GM18520 (cell line): ENCODE results near the gene USP9X.
A peak's percentile ranks its signal among the peaks of the same experiment; 100 is the strongest.
"Not testable (repeated sequence)": the region's sequence is repeated elsewhere in the genome, so short reads cannot be mapped to it uniquely, and the experiment has no call there.

ENCODE experiments used
- ATAC-seq: cut with Tn5 transposase; IDR thresholded peaks from one replicate; pipeline ENCODE4 v1.9.1; 2021; ENCODE audit not compliant: unreplicated experiment

Gene USP9X

GRCh38 chrX:41184312-41184711, 99.1 kb downstream of the USP9X start:
- ATAC-seq = no peak

DNA sequence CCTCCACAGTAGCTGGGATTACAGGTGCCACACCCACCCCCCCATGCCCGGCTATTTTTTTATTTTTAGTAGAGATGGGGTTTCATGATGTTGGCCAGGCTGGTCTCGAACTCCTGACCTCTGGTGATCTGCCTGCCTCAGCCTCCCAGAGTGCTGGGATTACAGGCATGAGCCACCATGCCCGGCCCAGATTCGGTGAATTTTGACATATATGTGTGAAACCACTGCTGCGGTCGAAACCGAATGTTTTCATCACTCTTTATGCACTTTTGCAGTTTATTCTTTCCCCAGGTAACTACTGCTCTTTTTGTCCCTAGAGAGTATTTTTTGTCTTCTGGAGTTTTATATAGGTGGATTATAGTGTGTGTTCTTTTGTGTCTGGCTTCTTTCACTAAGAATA, 101.7 kb downstream of the USP9X start:
- ATAC-seq = not testable (repeated sequence)

DNA sequence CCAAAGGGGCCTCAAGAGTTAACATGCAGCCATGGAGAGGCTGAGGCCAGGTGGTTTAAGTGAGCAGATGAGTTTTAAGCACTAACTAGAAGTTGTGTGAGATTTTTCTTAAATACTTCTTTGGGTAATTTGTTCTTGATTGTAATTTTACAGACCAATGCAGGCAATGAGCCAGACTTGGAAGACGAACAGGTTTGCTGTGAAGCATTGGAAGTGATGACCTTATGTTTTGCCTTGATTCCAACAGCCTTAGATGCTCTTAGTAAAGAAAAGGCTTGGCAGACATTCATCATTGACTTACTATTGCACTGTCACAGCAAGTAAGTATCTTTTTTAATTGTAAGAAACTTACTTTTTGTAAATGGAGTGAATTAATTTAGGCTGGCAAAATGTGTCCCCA, 103.9 kb downstream of the USP9X start:
- no peak for ATAC-seq

DNA sequence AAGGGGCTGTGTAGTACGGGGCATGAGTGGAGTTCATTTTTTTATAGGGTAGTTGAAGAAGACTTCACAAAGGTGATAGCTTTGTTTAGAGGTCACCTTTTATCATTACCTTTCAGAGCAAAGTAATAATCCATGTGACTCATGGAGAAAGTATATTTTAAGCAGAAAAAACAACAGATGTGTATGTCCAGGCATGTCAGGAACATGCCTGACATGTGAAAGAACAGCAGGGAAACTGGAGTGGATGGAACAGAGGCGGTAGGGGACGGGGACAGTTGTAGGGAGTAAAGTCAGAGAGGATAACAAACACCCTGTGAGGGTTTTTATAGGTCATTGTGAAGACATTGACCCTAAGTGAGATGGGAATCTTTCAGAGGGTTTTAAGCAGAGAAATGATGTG, 107.6 kb downstream of the USP9X start:
- no peak for ATAC-seq

DNA sequence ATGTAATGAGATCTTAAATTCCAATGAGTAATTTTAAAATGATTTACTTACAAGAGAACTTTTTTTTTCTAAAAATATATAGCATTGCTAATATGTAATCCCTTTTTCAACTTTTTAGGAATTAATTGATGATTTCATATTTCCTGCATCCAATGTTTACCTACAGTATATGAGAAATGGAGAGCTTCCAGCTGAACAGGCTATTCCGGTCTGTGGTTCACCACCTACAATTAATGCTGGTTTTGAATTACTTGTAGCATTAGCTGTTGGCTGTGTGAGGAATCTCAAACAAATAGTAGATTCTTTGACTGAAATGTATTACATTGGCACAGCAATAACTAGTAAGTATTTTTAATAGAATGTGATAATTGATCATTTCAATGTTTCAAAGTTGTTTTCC, 113.2 kb downstream of the USP9X start:
- ATAC-seq = no peak

DNA sequence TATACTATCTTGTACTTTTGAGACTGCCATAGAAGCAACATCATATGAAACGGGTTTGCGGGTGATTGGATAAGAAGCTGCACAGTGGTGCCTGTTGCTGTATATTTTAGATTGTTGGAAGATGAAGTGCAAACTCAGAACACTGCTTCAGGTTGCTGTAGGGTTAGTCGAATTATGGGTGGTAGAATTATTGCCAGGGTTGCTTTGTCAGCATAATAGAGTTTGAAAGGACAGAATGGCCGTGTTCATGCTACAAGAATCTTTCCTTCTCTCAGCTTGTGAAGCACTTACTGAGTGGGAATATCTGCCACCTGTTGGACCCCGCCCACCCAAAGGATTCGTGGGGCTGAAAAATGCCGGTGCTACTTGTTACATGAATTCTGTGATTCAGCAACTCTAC, 115.5 kb downstream of the USP9X start:
- ATAC-seq = no peak

- no peak for ATAC-seq
Observed at GRCh38 chrX:41209853-41210252, 124.6 kb downstream of the USP9X start.

DNA sequence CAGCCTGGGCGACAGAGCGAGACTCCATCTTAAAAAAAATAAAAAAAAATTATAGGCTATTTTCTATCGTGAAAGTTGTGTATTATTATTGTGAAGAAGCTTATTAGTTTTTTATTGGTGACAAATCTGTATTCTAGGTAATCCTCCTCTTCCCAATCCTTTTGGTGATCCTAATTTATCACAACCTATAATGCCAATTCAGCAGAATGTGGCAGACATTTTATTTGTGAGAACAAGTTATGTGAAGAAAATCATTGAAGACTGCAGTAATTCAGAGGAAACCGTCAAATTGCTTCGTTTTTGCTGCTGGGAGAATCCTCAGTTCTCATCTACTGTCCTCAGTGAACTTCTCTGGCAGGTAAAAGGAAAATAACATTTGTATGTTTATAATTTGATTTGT, 139.4 kb downstream of the USP9X start:
- no peak for ATAC-seq

- no peak for ATAC-seq
Observed at GRCh38 chrX:41233988-41234387, 148.7 kb downstream of the USP9X start.

DNA sequence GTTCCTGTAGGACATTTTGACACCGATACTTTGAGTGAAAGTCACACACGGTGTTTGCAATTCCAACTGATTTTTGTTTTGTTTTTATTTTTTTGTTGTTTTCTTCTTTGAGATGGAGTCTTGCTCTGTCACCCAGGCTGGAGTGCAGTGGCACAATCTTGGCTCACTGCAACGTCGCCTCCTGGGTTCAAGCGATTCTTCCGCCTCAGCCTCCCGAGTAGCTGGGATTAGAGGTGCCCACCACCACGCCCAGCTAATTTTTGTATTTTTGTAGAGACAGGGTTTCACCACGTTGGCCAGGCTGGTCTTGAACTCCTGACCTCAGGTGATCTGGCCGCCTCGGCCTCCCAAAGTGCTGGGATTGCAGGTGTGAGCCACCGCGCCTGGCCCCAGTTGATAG, 149.2 kb downstream of the USP9X start:
- not testable (repeated sequence) for ATAC-seq

DNA sequence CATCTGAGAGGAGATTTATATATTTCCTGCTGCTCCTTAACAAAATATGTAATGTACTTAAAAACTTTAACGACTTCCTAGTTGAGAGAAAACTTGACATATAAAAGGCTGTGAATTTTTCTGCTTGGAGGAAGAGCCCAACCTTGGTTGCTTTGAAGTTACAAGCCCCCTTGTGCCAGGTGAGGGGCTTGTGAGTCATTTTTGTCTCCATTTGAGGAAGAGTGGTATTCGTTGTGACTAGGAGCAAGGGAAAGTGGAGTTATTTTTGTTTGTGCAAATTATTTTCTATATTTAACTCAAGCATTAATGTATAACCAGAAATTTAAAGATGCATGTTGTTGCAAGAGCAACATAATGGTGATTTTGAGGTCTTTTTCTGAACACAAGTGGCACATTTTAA, 149.7 kb downstream of the USP9X start:
- ATAC-seq = no peak

GRCh38 chrX:41236629-41237028, 151.4 kb downstream of the USP9X start:
- peak; percentile 64 for ATAC-seq

GRCh38 chrX:41240509-41240908, 155.3 kb downstream of the USP9X start:
- ATAC-seq = no peak

DNA sequence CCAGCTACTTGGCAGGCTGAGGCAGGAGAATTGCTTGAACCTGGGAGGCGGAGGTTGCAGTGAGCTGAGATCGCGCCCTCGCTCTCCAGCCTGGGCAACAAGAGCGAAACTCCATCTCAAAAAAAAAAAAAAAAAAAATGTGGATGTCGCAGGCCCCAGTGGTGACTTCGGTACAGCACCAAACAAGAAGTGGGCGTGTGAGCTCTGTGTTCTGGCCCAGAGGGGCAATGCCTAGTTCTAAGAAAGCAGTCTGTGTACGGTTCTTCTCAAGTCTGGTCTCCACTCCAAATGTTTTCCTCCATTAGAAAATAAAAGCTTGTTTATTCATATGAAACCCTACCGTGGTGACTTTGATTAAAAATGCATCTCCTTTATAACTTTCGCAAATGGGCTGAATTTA, 156.7 kb downstream of the USP9X start:
- no peak for ATAC-seq

- ATAC-seq = no peak
Observed at GRCh38 chrX:41245641-41246040, 160.4 kb downstream of the USP9X start.

GRCh38 chrX:41250867-41251266, 165.6 kb downstream of the USP9X start:
- no peak for ATAC-seq

GRCh38 chrX:41257801-41258200, 172.6 kb downstream of the USP9X start:
- no peak for ATAC-seq

DNA sequence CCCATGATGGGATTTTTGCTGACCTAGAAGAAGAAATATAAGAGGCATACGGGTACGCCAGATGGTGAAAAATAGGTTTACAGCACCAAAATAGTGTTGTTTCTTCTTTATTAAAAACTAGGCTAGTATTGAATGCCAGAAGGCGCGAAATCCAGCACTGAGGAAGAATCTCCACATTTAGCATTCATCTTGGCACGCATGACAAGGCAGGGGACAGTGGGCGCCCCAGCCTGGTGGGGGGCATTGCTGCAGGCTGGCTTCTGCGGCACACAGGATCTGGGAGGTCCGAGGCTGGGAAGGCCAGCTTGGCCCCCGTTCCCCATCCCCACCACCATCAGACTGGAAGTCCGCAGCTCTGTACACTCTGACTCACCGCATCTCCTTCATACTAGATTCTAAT, 173.0 kb downstream of the USP9X start:
- ATAC-seq = no peak

DNA sequence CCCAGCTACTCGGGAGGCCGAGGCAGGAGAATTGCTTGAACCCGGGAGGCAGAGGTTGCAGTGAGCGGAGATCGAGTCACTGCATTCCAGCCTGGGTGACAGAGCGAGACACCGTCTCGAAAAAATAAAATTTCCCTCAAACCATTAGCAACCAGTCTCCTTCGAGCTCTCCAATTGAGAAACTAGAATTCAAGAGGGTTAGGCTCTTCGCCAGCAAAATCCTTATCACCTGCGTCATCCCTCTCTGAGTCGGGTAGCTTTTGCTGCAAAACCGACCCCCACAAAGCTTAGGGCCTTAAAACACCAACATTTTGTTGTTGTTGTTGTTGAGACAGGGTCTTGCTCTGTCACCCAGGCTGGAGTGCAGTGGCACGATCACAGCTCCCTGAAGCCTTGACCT, 173.6 kb downstream of the USP9X start:
- no peak for ATAC-seq

GRCh38 chrX:41259516-41259915, 174.3 kb downstream of the USP9X start:
- no peak for ATAC-seq

GRCh38 chrX:41265615-41266014, 180.4 kb downstream of the USP9X start:
- no peak for ATAC-seq

DNA sequence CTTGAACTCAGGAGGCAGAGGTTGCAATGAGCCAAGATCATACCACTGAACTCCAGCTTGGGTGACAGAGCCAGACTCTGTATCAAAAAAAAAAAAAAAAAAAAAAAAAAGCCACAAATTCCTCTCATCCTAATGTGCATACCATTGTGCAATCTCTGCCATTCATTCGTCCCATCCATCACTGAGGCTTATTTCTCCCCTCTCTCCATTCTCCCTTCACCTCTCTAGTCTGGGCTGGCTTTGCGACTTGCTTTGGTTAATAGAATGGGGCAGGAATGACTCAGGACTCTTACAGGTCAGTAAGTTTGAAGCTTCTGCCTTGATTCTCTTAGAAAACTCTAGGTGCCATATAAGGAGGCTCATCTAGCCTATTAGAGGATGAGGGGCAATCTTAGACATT, 188.4 kb downstream of the USP9X start:
- no peak for ATAC-seq

DNA sequence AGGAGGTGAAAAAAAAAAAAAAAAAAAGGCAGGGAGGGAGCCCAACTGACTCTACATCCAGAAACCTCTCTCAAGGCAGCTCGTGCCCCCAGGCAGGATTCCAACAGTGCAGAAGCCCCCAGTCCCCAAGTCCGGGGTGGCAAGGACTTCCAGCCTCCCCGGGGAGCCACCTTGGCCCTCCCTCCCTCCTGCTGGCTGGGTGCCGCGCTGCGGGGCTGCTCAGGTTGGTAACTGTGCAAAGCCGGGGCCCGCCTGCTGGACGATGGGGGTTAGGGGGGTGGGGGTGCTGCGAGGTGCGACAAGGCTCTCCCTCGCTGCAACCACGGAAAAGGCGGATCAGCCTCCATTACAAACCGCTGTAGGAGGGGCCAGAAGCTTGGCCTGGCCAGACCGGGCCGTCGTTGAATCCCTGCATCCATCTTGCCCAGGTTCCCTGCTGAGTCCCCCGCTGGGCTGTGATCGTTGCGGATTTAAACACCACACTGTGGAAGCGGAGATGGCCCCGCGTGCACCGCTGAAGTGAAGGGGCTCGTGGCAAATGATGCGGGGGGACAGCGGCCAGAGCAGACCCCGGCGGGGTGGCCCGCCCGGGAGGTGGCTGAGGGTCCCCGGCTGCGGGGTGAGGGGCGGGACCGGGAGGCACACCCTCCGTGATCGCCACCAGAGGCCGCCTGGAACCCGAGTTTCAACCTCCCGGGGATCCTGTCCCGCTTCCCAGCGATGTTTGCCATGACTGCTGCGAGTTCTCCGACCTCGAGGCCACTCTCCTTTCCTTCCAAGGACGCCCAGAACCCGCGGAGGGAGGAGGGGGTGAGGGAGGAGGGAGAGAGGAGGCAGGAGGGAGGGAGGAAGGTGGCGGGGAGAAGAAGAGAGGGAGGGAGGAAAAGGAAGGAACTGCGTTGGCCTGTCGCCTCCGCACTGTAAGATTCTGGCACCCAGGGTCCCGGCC, 190.7 kb downstream of the USP9X start:
- no peak for ATAC-seq
